Stimulated activated CD8-positive, alpha-beta memory T cell treated with anti-CD3 and anti-CD28 coated beads, Interleukin-12 subunit alpha, Interleukin-12 subunit beta, amount 100 ng/mL, for 4 hours (primary cell): Measurements from ENCODE around the gene KCNK16.

Source experiments
- DNase-seq: peaks from one replicate; pipeline ENCODE4 v3.0.0-alpha.2; 2020; ENCODE audit warnings: low read depth

Gene KCNK16

GRCh38 chr6:39341937-39342336 is 19.4 kb upstream of the KCNK16 start:
- no peak for DNase-seq

GRCh38 chr6:39341352-39341751 is 18.9 kb upstream of the KCNK16 start:
- no peak for DNase-seq

- no peak for DNase-seq
These were observed 17.5 kb upstream of the KCNK16 start for GRCh38 chr6:39339868-39340550.

GRCh38 chr6:39339096-39339867 is 16.8 kb upstream of the KCNK16 start:
- no peak for DNase-seq

- DNase-seq: no peak
These were observed 15.9 kb upstream of the KCNK16 start for GRCh38 chr6:39338397-39338796.

GRCh38 chr6:39335780-39336545 is 13.5 kb upstream of the KCNK16 start:
- no peak for DNase-seq

- DNase-seq: no peak
These were observed 11.3 kb upstream of the KCNK16 start for GRCh38 chr6:39333644-39334438.

- no peak for DNase-seq
These were observed 8.0 kb upstream of the KCNK16 start for GRCh38 chr6:39330476-39330875.

GRCh38 chr6:39330057-39330456 is 7.6 kb upstream of the KCNK16 start:
- no peak for DNase-seq

- DNase-seq: no peak
These were observed 5.6 kb upstream of the KCNK16 start for GRCh38 chr6:39328066-39328465.

- DNase-seq: no peak
These were observed 5.0 kb upstream of the KCNK16 start for GRCh38 chr6:39327507-39327906.

- no peak for DNase-seq
These were observed 741 bp downstream of the KCNK16 start for GRCh38 chr6:39321761-39322160.

- no peak for DNase-seq
These were observed 2.0 kb downstream of the KCNK16 start for GRCh38 chr6:39320363-39320984.

GRCh38 chr6:39319621-39320362 is 2.7 kb downstream of the KCNK16 start:
- no peak for DNase-seq

GRCh38 chr6:39317256-39317655 is 5.2 kb downstream of the KCNK16 start:
- no peak for DNase-seq

GRCh38 chr6:39314273-39314795 is 8.2 kb downstream of the KCNK16 start, which contains the start of gene KCNK17:
Gene KCNK17 (minus strand): TSS chr6:39314419. CDS start chr6:39314320, 99 bp downstream.
- no peak for DNase-seq

- no peak for DNase-seq
These were observed 8.8 kb downstream of the KCNK16 start for GRCh38 chr6:39313526-39314272.

- DNase-seq: no peak
These were observed 9.5 kb downstream of the KCNK16 start for GRCh38 chr6:39312912-39313525.

GRCh38 chr6:39310542-39310941 is 12.0 kb downstream of the KCNK16 start:
- DNase-seq: no peak
